HG03066 (cell line): Measurements from ENCODE around the gene TTC27.

ENCODE experiments used
- ATAC-seq: cut with Tn5 transposase; IDR thresholded peaks from one replicate; pipeline ENCODE4 v1.9.1; 2021; ENCODE audit warnings: low read depth; ENCODE audit not compliant: unreplicated experiment

TTC27 gene

GRCh38 chr2:32666704-32667103 lies 38.9 kb downstream of the TTC27 start:
- no peak for ATAC-seq

GRCh38 chr2:32668254-32668653 lies 40.4 kb downstream of the TTC27 start:
- ATAC-seq: no peak

GRCh38 chr2:32671885-32672533 lies 44.2 kb downstream of the TTC27 start:
- ATAC-seq: no peak

GRCh38 chr2:32678825-32679224 lies 51.0 kb downstream of the TTC27 start:
- no peak for ATAC-seq

- no peak for ATAC-seq
Observed at GRCh38 chr2:32680942-32681341, 53.1 kb downstream of the TTC27 start.

- no peak for ATAC-seq
Observed at GRCh38 chr2:32683520-32684086, 55.8 kb downstream of the TTC27 start.

- ATAC-seq: peak; percentile 68
Observed at GRCh38 chr2:32688541-32688940, 60.7 kb downstream of the TTC27 start.

GRCh38 chr2:32691678-32692077 lies 63.8 kb downstream of the TTC27 start:
- no peak for ATAC-seq

- ATAC-seq: no peak
Observed at GRCh38 chr2:32696439-32696838, 68.6 kb downstream of the TTC27 start.

GRCh38 chr2:32697156-32697555 lies 69.3 kb downstream of the TTC27 start:
- no peak for ATAC-seq

GRCh38 chr2:32699151-32699550 lies 71.3 kb downstream of the TTC27 start:
- no peak for ATAC-seq

- ATAC-seq: no peak
Observed at GRCh38 chr2:32701806-32702205, 74.0 kb downstream of the TTC27 start.

GRCh38 chr2:32702303-32703064 lies 74.6 kb downstream of the TTC27 start:
- no peak for ATAC-seq

GRCh38 chr2:32706815-32707579 lies 79.1 kb downstream of the TTC27 start:
- ATAC-seq: no peak

- no peak for ATAC-seq
Observed at GRCh38 chr2:32711219-32711618, 83.4 kb downstream of the TTC27 start.

- ATAC-seq: no peak
Observed at GRCh38 chr2:32711908-32712501, 84.2 kb downstream of the TTC27 start.

GRCh38 chr2:32712870-32713269 lies 85.0 kb downstream of the TTC27 start:
- ATAC-seq: no peak

- ATAC-seq: no peak
Observed at GRCh38 chr2:32714521-32714920, 86.7 kb downstream of the TTC27 start.

GRCh38 chr2:32715391-32715841 lies 87.6 kb downstream of the TTC27 start:
- no peak for ATAC-seq

GRCh38 chr2:32715981-32716380 lies 88.1 kb downstream of the TTC27 start:
- ATAC-seq: no peak

GRCh38 chr2:32716598-32716997 lies 88.7 kb downstream of the TTC27 start:
- ATAC-seq: no peak
